Panc1 (cell line): ENCODE data around the gene GFER.
A peak's percentile ranks its signal among the peaks of the same experiment; 100 is the strongest.

Experiments
- CTCF ChIP-seq: fragments of 450-650 bp; IDR thresholded peaks from 2 replicates; pipeline ENCODE4 v1.5.1; 2017; ENCODE audit warnings: mild to moderate bottlenecking
- SIN3A ChIP-seq: IDR thresholded peaks from 2 replicates; pipeline ENCODE4 v1.6.1; 2012; ENCODE audit warnings: low read depth, mild to moderate bottlenecking, low read length, moderate library complexity, borderline replicate concordance; ENCODE audit not compliant: insufficient read depth
- TF ChIP-seq, protein P1 (sequence below), 2 experiments: IDR thresholded peaks; 2 replicates each; pipeline ENCODE4 v1.6.1; 2011 to 2012; ENCODE audit warnings: low read depth in 2 of 2, control low read depth in 1 of 2, low read length in 1 of 2, mild to moderate bottlenecking in 1 of 2, moderate library complexity in 1 of 2; ENCODE audit not compliant: insufficient read depth in 1 of 2

- TF ChIP-seq CTCF (peak; percentile 44), SIN3A (no peak)
- TF ChIP-seq, protein P1, sequence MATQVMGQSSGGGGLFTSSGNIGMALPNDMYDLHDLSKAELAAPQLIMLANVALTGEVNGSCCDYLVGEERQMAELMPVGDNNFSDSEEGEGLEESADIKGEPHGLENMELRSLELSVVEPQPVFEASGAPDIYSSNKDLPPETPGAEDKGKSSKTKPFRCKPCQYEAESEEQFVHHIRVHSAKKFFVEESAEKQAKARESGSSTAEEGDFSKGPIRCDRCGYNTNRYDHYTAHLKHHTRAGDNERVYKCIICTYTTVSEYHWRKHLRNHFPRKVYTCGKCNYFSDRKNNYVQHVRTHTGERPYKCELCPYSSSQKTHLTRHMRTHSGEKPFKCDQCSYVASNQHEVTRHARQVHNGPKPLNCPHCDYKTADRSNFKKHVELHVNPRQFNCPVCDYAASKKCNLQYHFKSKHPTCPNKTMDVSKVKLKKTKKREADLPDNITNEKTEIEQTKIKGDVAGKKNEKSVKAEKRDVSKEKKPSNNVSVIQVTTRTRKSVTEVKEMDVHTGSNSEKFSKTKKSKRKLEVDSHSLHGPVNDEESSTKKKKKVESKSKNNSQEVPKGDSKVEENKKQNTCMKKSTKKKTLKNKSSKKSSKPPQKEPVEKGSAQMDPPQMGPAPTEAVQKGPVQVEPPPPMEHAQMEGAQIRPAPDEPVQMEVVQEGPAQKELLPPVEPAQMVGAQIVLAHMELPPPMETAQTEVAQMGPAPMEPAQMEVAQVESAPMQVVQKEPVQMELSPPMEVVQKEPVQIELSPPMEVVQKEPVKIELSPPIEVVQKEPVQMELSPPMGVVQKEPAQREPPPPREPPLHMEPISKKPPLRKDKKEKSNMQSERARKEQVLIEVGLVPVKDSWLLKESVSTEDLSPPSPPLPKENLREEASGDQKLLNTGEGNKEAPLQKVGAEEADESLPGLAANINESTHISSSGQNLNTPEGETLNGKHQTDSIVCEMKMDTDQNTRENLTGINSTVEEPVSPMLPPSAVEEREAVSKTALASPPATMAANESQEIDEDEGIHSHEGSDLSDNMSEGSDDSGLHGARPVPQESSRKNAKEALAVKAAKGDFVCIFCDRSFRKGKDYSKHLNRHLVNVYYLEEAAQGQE (IDR thresholded peaks at IDR 0.05; ENCODE audit: insufficient read depth in 1 of 2, low read depth in 2 of 2, low read length in 1 of 2) = no peak
Measured at GRCh38 chr16:2016407-2016922, 32.5 kb downstream of the GFER start.
